Subcutaneous abdominal adipose tissue (tissue), 5 donors: Measurements from ENCODE around the gene SULT4A1.
"Not testable (repeated sequence)": the region's sequence is repeated elsewhere in the genome, so short reads cannot be mapped to it uniquely, and the experiment has no call there.

ENCODE experiments used
- H3K27ac ChIP-seq: one replicate; pipeline ENCODE4 v1.7.0; 2013; ENCODE audit warnings: low read depth, mild to moderate bottlenecking, inconsistent platforms, low read length, moderate library complexity
- H3K27me3 ChIP-seq, 5 donors: one replicate each; pipeline ENCODE4 v1.7.0; 2013; ENCODE audit warnings: low read length in 5 of 5, inconsistent platforms in 1 of 5; ENCODE audit not compliant: control insufficient read depth in 5 of 5, insufficient read depth in 4 of 5
- H3K36me3 ChIP-seq, 5 donors: one replicate each; pipeline ENCODE4 v1.7.0; 2013; ENCODE audit warnings: low read length in 5 of 5; ENCODE audit not compliant: control insufficient read depth in 5 of 5, insufficient read depth in 5 of 5
- H3K4me1 ChIP-seq, 5 donors: one replicate each; pipeline ENCODE4 v1.7.0; 2013; ENCODE audit warnings: low read length in 5 of 5, mild to moderate bottlenecking in 3 of 5, moderate library complexity in 1 of 5; ENCODE audit not compliant: control insufficient read depth in 5 of 5, insufficient read depth in 5 of 5
- H3K4me3 ChIP-seq, 5 donors: one replicate each; pipeline ENCODE4 v1.7.0; 2013; ENCODE audit warnings: low read length in 5 of 5, low read depth in 1 of 5
- H3K9ac ChIP-seq, 5 donors: one replicate each; pipeline ENCODE4 v1.7.0; 2013; ENCODE audit warnings: low read length in 5 of 5, mild to moderate bottlenecking in 4 of 5, moderate library complexity in 3 of 5
- H3K9me3 ChIP-seq, 5 donors: one replicate each; pipeline ENCODE4 v1.7.0; 2013; ENCODE audit warnings: low read length in 5 of 5; ENCODE audit not compliant: control insufficient read depth in 5 of 5
- donor health status: healthy.
- donor health status: healthy.
- donor health status: healthy.
- donor health status: healthy.
- donor health status: healthy.

SULT4A1 gene, protein sequence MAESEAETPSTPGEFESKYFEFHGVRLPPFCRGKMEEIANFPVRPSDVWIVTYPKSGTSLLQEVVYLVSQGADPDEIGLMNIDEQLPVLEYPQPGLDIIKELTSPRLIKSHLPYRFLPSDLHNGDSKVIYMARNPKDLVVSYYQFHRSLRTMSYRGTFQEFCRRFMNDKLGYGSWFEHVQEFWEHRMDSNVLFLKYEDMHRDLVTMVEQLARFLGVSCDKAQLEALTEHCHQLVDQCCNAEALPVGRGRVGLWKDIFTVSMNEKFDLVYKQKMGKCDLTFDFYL

GRCh38 chr22:43862074-43862881 is at the start of gene SULT4A1:
TSS of gene SULT4A1 (minus strand) at chr22:43862513. CDS start at chr22:43862382, 131 bp downstream.
- Histone ChIP-seq H3K27me3 (peaks cover 17 to 53% (median 45%) of the 10 kb centered on the region in 5 donors), H3K9ac (no peak within 1 kb of the TSS), H3K4me3 (peak within 1 kb of the TSS in 2 of 5 donors; percentile 42 to 47), H3K27ac (no peak within 1 kb of the TSS), H3K9me3 (peaks cover 0 to 4% (median 0%) of the 10 kb centered on the region in 5 donors), H3K4me1 (peaks cover 0 to 3% (median 0%) of the 10 kb centered on the region in 5 donors), H3K36me3 (no peaks in the 10 kb centered on the region)

DNA sequence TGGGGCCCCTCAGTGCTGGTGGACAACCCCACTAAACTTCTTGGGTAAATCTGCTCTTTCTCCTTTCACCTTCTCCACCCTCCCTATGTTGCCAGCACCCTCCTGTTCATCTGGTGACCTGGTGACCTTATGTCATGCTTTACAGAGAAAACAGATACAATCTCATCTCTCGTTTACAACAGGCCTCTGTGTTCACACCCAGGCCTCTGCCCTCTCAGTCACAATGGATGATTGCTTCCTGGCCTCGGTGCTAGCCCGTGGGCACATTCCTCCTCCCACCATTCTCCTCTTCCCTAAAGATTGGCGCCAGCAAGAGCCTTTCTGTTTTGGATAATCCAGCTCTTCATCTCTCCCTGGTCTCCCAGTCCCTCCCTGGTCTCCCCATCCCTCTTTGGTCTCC is 49.0 kb upstream of the SULT4A1 start:
- Histone ChIP-seq H3K27me3 (peaks cover 0 to 7% (median 2%) of the 10 kb centered on the region in 5 donors), H3K27ac (no peak overlapping the region), H3K36me3 (no peaks in the 10 kb centered on the region), H3K9ac (no peak overlapping the region), H3K4me1 (no peaks in the 10 kb centered on the region), H3K9me3 (no peaks in the 10 kb centered on the region), H3K4me3 (no peak overlapping the region)

- H3K4me3 ChIP-seq = no peak overlapping the region
- H3K9me3 ChIP-seq = no peaks in the 10 kb centered on the region
- peaks cover 2 to 7% (median 4%) of the 10 kb centered on the region in 5 donors for H3K27me3 ChIP-seq
- no peaks in the 10 kb centered on the region for H3K36me3 ChIP-seq
- H3K9ac ChIP-seq = no peak overlapping the region
- no peak overlapping the region for H3K27ac ChIP-seq
- H3K4me1 ChIP-seq = no peaks in the 10 kb centered on the region
Measured at GRCh38 chr22:43910178-43910695, 47.9 kb upstream of the SULT4A1 start.

DNA sequence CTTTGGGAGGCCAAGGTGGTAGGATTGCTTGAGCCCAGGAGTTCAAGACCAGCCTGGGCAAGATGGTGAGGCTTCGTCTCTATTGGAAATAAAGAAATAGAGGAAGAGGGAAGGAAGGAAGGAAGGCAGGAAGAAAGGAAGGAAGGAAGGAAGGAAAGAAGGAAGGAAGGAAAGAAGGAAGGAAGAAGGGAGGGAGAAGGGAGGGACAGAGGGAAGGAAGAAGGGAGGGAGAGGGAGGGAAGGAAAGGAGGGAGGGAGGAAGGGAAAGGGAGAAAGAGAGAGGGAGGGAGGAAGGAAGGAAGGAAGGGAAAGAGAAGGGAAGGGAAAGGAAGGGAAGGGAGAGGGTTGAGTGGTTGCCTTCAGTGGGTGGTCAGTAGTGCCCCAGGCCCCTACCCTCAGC is 47.4 kb upstream of the SULT4A1 start:
- Histone ChIP-seq H3K9ac (no peak overlapping the region), H3K27ac (no peak overlapping the region), H3K9me3 (no peaks in the 10 kb centered on the region), H3K36me3 (no peaks in the 10 kb centered on the region), H3K27me3 (peaks cover 2 to 10% (median 7%) of the 10 kb centered on the region in 5 donors), H3K4me3 (no peak overlapping the region), H3K4me1 (no peaks in the 10 kb centered on the region)

DNA sequence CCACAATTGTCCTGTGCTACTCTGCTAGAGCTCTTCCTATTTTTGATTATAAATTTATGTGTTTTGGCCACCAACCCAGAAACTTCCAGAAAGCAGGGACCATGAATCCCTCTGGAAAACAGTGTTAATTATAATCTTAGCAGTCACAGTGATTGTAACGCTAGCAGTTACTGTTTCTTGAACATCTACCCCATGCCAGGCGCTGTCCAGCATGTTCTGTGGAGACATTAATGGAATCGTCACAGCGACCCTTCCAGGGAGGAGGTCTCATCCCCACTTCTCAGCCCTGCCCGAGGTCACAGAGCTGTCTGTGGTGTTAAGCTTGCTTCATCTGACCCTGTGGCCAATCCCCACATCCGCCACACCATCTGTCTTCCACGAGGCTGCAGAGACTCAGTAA is 43.4 kb upstream of the SULT4A1 start:
- H3K9ac ChIP-seq = no peak overlapping the region
- H3K27me3 ChIP-seq = peaks cover 0 to 13% (median 10%) of the 10 kb centered on the region in 5 donors
- no peaks in the 10 kb centered on the region for H3K36me3 ChIP-seq
- no peak overlapping the region for H3K27ac ChIP-seq
- H3K4me3 ChIP-seq = no peak overlapping the region
- H3K9me3 ChIP-seq = no peaks in the 10 kb centered on the region
- H3K4me1 ChIP-seq = no peaks in the 10 kb centered on the region

- H3K9ac ChIP-seq, H3K4me1 ChIP-seq, H3K9me3 ChIP-seq, H3K36me3 ChIP-seq, H3K4me3 ChIP-seq, H3K27ac ChIP-seq: not testable (repeated sequence)
- H3K27me3 ChIP-seq = peaks cover 0 to 18% (median 5%) of the 10 kb centered on the region in 5 donors
Measured at GRCh38 chr22:43904412-43904811, 42.1 kb upstream of the SULT4A1 start.

DNA sequence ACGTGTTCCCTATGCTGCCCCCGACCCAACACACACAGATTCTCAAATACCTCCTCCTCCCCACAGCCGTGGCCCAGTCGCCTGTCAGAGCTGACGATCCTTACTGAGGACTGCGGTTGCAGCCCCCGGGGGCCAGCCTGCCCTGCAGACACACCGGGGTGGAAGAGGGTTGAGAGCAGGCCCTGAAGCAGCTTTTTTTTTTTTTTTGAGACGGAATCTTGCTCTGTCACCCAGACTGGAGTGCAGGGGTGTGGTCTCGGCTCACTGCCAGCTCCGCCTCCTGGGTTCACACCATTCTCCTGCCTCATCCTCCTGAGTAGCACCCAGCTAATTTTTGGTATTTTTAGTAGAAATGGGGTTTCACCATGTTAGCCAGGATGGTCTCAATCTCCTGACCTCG is 40.7 kb upstream of the SULT4A1 start:
- not testable (repeated sequence) for H3K4me1 ChIP-seq, H3K36me3 ChIP-seq, H3K27ac ChIP-seq, H3K9ac ChIP-seq, H3K9me3 ChIP-seq, H3K4me3 ChIP-seq
- peaks cover 0 to 18% (median 5%) of the 10 kb centered on the region in 5 donors for H3K27me3 ChIP-seq

GRCh38 chr22:43901976-43902643 is 39.8 kb upstream of the SULT4A1 start:
- H3K27me3 ChIP-seq = peaks cover 0 to 18% (median 3%) of the 10 kb centered on the region in 5 donors

GRCh38 chr22:43900206-43900605 is 37.9 kb upstream of the SULT4A1 start:
- Histone ChIP-seq H3K27me3 (peaks cover 0 to 17% (median 2%) of the 10 kb centered on the region in 5 donors), H3K9ac (no peak overlapping the region), H3K4me1 (peaks cover 0 to 14% (median 2%) of the 10 kb centered on the region in 5 donors), H3K27ac (no peak overlapping the region), H3K4me3 (no peak overlapping the region), H3K36me3 (no peaks in the 10 kb centered on the region), H3K9me3 (no peaks in the 10 kb centered on the region)

More at GRCh38 chr22:43901976-43902643, 39.8 kb upstream of the SULT4A1 start:
- Histone ChIP-seq H3K9ac (no peak overlapping the region), H3K4me3 (no peak overlapping the region), H3K27ac (no peak overlapping the region), H3K9me3 (no peaks in the 10 kb centered on the region), H3K4me1 (peaks cover 0 to 14% (median 2%) of the 10 kb centered on the region in 5 donors), H3K36me3 (no peaks in the 10 kb centered on the region)
